Thyroid gland (tissue), 4 donors: Measurements from ENCODE around the gene TFB1M. TPM values are rescaled to one million over a fixed set of nuclear protein-coding genes. Genes with fewer than 3 reads are reported as not detected.

Experiments
- DNase-seq, 2 donors: peaks; one replicate each; pipeline ENCODE4 v3.0.0-alpha.2; 2019
- H3K27ac ChIP-seq, 3 donors: fragments of 200-600 bp; sonication (generic); 1 replicate in 2 of 3; 2 replicates in 1 of 3; pipeline ENCODE4 v1.5.1; 2016 to 2019; ENCODE audit warnings: mild to moderate bottlenecking in 1 of 3, moderate library complexity in 1 of 3
- H3K27me3 ChIP-seq: fragments of 200-600 bp; sonication (generic); one replicate; pipeline ENCODE4 v1.5.1; 2019
- H3K36me3 ChIP-seq, 2 donors: fragments of 200-600 bp; sonication (generic); one replicate each; pipeline ENCODE4 v1.5.1; 2016 to 2019
- H3K4me1 ChIP-seq, 2 donors: fragments of 200-600 bp; sonication (generic); one replicate each; pipeline ENCODE4 v1.5.1; 2017 to 2019
- H3K4me3 ChIP-seq, 3 donors: fragments of 200-600 bp; sonication (generic); replicated peaks in 1 of 3; 1 replicate in 2 of 3; 2 replicates in 1 of 3; pipeline ENCODE4 v1.5.1; 2016; ENCODE audit warnings: mild to moderate bottlenecking in 1 of 3
- H3K9me3 ChIP-seq: fragments of 200-600 bp; sonication (generic); one replicate; pipeline ENCODE4 v1.5.1; 2017
- CTCF ChIP-seq, 6 experiments: fragments of 200-600 bp in 3 of 6; fragments of 450-650 bp in 3 of 6; sonication (generic) in 3 of 6; IDR thresholded peaks; one replicate each; pipeline ENCODE4 v1.5.1; 2016 to 2019; ENCODE audit warnings: antibody characterized with exemption in 6 of 6, mild to moderate bottlenecking in 2 of 6, inconsistent platforms in 1 of 6, moderate library complexity in 1 of 6
- POLR2A ChIP-seq, 2 donors: fragments of 450-650 bp; IDR thresholded peaks; one replicate each; pipeline ENCODE4 v1.6.1; 2017; ENCODE audit warnings: antibody characterized with exemption in 2 of 2, mild to moderate bottlenecking in 2 of 2, moderate library complexity in 1 of 2
- WGBS, 2 donors: methylation state at CpG; one replicate each; pipeline ENCODE4 v1.1.5; 2017; 5-methylcytosine and 5-hydroxymethylcytosine counted together
- intact Hi-C: fragments of 100-400 bp; cut with DNase I; formaldehyde crosslinking; loops from one replicate; pipeline ENCODE4 v1.15.1; 2023
- total RNA-seq, 4 donors: library from RNA; depleted of rRNA; stranded (reverse); fragments of >200 nt; gene quantifications; one replicate each; pipeline ENCODE4 v1.2.3, GENCODE V29; 2016

The TFB1M gene
- total RNA-seq, 4 donors from 2014 or later, result 13.9 to 28.1 (median 21.2) TPM

GRCh38 chr6:155328539-155329459 lies 14.5 kb upstream of the TFB1M start:
- Histone ChIP-seq H3K36me3 (no peaks in the 10 kb centered on the region), H3K27me3 (no peaks in the 10 kb centered on the region), H3K4me1 (peaks cover 0 to 4% of the 10 kb centered on the region in 2 donors), H3K4me3 (no peak overlapping the region), H3K9me3 (no peaks in the 10 kb centered on the region), H3K27ac (no peak overlapping the region)
- intact Hi-C loops, result loop anchor here (5.0 to 10.0 kb wide), 2 partner anchors 199 to 1946 kb away; no protein-coding TSS in a partner anchor
- TF ChIP-seq POLR2A (IDR thresholded peaks at IDR 0.05), result no peak
- no peak for TF ChIP-seq CTCF (IDR thresholded peaks at IDR 0.05)
- 79 to 86% methylated on average over 6 of the region's 6 CpGs for WGBS, 2 donors
- no peak for DNase-seq

GRCh38 chr6:155328074-155328538 lies 13.8 kb upstream of the TFB1M start:
- 94 to 97% methylated on average over 6 of the region's 6 CpGs for WGBS, 2 donors
- no peak overlapping the region for H3K4me3 ChIP-seq
- H3K36me3 ChIP-seq, result no peaks in the 10 kb centered on the region
- H3K27me3 ChIP-seq, result no peaks in the 10 kb centered on the region
- H3K27ac ChIP-seq, result no peak overlapping the region
- no peak for DNase-seq
- intact Hi-C loops, result loop anchor here (5.0 to 10.0 kb wide), 2 partner anchors 199 to 1947 kb away; no protein-coding TSS in a partner anchor
- H3K4me1 ChIP-seq, result no peaks in the 10 kb centered on the region
- TF ChIP-seq CTCF (IDR thresholded peaks at IDR 0.05), result no peak
- TF ChIP-seq POLR2A (IDR thresholded peaks at IDR 0.05), result no peak
- H3K9me3 ChIP-seq, result no peaks in the 10 kb centered on the region

GRCh38 chr6:155327326-155328073 lies 13.2 kb upstream of the TFB1M start:
- Histone ChIP-seq H3K4me1 (no peaks in the 10 kb centered on the region), H3K4me3 (no peak overlapping the region), H3K9me3 (no peaks in the 10 kb centered on the region), H3K36me3 (no peaks in the 10 kb centered on the region), H3K27me3 (no peaks in the 10 kb centered on the region), H3K27ac (no peak overlapping the region)
- DNase-seq, result peak; percentile 40 to 57
- WGBS, 2 donors, result 0 to 2% methylated on average over 1 of the region's 1 CpG
- intact Hi-C loops, result loop anchor here (5.0 to 10.0 kb wide), 2 partner anchors 200 to 1947 kb away; no protein-coding TSS in a partner anchor
- peak; percentile 68 to 91 (median 76) for TF ChIP-seq CTCF (IDR thresholded peaks at IDR 0.05)
- no peak for TF ChIP-seq POLR2A (IDR thresholded peaks at IDR 0.05)

- no peak for DNase-seq
- 81 to 82% methylated on average over 6 of the region's 6 CpGs for WGBS, 2 donors
- Histone ChIP-seq H3K27me3 (no peaks in the 10 kb centered on the region), H3K27ac (no peak overlapping the region), H3K36me3 (no peaks in the 10 kb centered on the region), H3K4me3 (no peak overlapping the region), H3K4me1 (no peaks in the 10 kb centered on the region), H3K9me3 (no peaks in the 10 kb centered on the region)
- no peak for TF ChIP-seq CTCF (IDR thresholded peaks at IDR 0.05)
- no peak for TF ChIP-seq POLR2A (IDR thresholded peaks at IDR 0.05)
- intact Hi-C loops, result loop anchor here (5.0 to 10.0 kb wide), 2 partner anchors 201 to 1949 kb away; no protein-coding TSS in a partner anchor
Measured at GRCh38 chr6:155325700-155326516, 11.6 kb upstream of the TFB1M start.
